ENCODE data around the gene LMBR1L.
"Not testable (repeated sequence)": the region's sequence is repeated elsewhere in the genome, so short reads cannot be mapped to it uniquely, and the experiment has no call there.

The LMBR1L gene

GRCh38 chr12:49130151-49131050, 19.8 kb upstream of the LMBR1L start:
- intact Hi-C loops (cut with micrococcal nuclease): loop anchor here (1.0 to 2.0 kb wide), 4 partner anchors 20 to 104 kb away; partner anchors contain the start of genes LMBR1L, RHEBL1 and TUBA1A
- Mint-ChIP-seq H3K9me3 (no peaks in the 10 kb centered on the region), H3K27ac (peak overlapping the region; percentile 100), H3K27me3 (no peaks in the 10 kb centered on the region), H3K36me3 (ENCODE audit: low read depth) (peaks cover 48% of the 10 kb centered on the region), H3K4me3 (peak overlapping the region; percentile 93), H3K4me1 (ENCODE audit: low read depth) (peaks cover 37% of the 10 kb centered on the region)

DNA sequence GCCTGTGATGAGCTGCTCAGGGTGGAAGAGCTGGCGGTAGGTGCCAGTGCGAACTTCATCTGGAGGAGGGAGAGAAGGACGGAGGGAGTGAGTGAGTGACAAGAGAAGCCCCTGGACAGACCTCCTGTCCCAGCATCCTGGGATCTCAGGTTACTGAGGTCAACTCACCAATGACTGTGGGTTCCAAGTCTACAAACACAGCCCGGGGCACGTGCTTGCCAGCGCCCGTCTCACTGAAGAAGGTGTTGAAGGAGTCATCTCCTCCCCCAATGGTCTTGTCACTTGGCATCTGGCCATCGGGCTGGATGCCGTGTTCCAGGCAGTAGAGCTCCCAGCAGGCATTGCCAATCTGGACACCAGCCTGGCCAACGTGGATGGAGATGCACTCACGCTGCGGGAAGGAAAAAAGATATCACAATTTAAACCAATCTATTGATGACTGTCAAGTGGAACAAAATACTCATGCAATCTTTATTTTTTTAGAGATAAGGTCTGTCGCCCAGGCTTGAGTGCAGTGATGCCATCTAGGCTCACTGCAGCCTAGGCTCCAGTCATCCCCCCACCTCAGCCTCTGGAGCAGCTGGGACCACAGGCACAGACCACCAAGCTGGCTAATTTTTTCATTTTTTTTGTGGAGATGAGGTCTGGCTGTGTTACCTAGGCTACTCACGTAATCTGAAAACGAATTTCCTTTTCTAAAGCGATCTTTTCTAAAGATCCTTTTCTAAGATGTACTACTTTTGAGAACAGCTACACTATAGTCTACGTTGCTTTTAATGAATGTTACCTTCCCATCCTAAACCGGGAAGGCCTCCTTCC, 18.9 kb upstream of the LMBR1L start:
- Mint-ChIP-seq H3K9me3 (no peaks in the 10 kb centered on the region), H3K4me3 (peak overlapping the region; percentile 93), H3K27me3 (no peaks in the 10 kb centered on the region), H3K36me3 (ENCODE audit: low read depth) (peaks cover 48% of the 10 kb centered on the region), H3K27ac (peak overlapping the region; percentile 100), H3K4me1 (ENCODE audit: low read depth) (peaks cover 37% of the 10 kb centered on the region)
- intact Hi-C loops (cut with micrococcal nuclease): loop anchor here (1.0 to 2.0 kb wide), 4 partner anchors 19 to 105 kb away; partner anchors contain the start of genes LMBR1L and TUBA1A

DNA sequence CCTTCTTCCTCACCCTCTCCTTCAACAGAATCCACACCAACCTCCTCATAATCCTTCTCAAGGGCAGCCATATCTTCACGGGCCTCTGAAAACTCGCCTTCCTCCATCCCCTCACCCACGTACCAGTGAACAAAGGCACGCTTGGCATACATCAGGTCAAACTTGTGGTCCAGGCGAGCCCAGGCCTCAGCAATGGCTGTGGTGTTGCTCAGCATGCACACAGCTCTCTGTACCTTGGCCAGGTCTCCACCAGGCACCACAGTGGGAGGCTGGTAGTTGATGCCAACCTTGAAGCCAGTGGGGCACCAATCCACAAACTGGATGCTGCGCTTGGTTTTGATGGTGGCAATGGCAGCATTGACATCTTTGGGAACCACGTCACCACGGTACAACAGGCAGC, 17.3 kb upstream of the LMBR1L start:
- intact Hi-C loops (cut with micrococcal nuclease): loop anchor here (2.0 kb wide), 1 partner anchor 51 kb away; no protein-coding TSS in a partner anchor
- not testable (repeated sequence) for H3K27me3 Mint-ChIP-seq, H3K27ac Mint-ChIP-seq, H3K9me3 Mint-ChIP-seq
- Mint-ChIP-seq H3K36me3 (ENCODE audit: low read depth) (peaks cover 48% of the 10 kb centered on the region), H3K4me3 (peak overlapping the region; percentile 26), H3K4me1 (ENCODE audit: low read depth) (peaks cover 28% of the 10 kb centered on the region)

DNA sequence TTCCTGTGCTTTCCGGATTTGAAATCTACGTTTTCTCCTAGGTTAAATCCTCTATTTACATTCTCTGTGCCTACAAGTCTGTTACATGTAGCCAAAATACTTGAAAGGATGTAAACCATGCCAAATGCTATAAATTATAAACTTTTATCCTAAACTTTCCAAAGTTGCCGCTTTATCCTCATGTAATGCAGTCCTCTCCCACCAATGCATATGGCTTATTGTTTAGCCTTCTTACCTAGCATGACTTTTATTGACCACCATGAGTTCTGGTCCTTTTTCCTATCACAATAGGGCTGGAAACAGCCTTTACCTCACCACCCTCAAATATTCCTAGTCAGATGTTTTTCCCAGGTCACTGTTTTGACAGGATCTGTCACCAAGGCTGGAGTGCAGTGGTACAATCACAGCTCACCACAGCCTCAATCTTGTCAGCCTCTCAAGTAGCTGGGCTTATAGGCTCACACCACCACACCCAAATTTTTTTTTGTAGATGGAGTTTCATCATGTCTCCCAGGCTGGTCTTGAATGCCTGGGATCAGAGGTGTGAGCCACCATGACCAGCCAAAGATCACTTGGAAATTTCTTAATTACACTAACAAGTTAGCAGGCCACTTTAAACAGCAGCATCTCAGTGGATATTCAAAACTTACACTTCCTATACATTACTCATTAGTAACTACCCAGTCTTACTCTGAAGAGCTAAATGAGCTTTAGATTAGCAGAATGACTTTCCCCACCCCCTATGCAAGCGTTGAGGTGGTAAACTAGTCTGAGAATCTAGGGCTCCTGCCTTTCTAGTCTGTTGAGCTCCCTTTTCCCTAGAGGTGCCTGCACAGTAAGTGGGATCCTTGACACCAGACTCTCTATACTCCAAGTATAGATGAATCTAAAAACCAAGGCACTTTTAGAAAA, 16.5 kb upstream of the LMBR1L start:
- Mint-ChIP-seq H3K4me1 (ENCODE audit: low read depth) (peaks cover 25% of the 10 kb centered on the region), H3K27me3 (no peaks in the 10 kb centered on the region), H3K4me3 (no peak overlapping the region), H3K36me3 (ENCODE audit: low read depth) (peaks cover 48% of the 10 kb centered on the region), H3K9me3 (no peaks in the 10 kb centered on the region), H3K27ac (no peak overlapping the region)
- intact Hi-C loops (cut with micrococcal nuclease): no loop called here

- H3K36me3 Mint-ChIP-seq (ENCODE audit: low read depth): no peaks in the 10 kb centered on the region
- H3K4me3 Mint-ChIP-seq: no peak overlapping the region
- intact Hi-C loops (cut with micrococcal nuclease): loop anchor here (1.0 kb wide), 1 partner anchor 33 kb away; no protein-coding TSS in a partner anchor
- no peak overlapping the region for H3K27ac Mint-ChIP-seq
- no peaks in the 10 kb centered on the region for H3K27me3 Mint-ChIP-seq
- H3K9me3 Mint-ChIP-seq: no peaks in the 10 kb centered on the region
- H3K4me1 Mint-ChIP-seq (ENCODE audit: low read depth): no peaks in the 10 kb centered on the region
These were observed 10.5 kb upstream of the LMBR1L start for GRCh38 chr12:49121047-49121696.

GRCh38 chr12:49111206-49111605, 559 bp upstream of the LMBR1L start:
- intact Hi-C loops (cut with micrococcal nuclease): no loop called here
- H3K36me3 Mint-ChIP-seq (ENCODE audit: low read depth): peaks cover 13% of the 10 kb centered on the region

GRCh38 chr12:49109641-49110463, 795 bp downstream of the LMBR1L start:
- Mint-ChIP-seq H3K27me3 (no peaks in the 10 kb centered on the region), H3K9me3 (no peaks in the 10 kb centered on the region), H3K36me3 (ENCODE audit: low read depth) (peaks cover 25% of the 10 kb centered on the region), H3K4me1 (ENCODE audit: low read depth) (peaks cover 55% of the 10 kb centered on the region), H3K4me3 (peak overlapping the region; percentile 85), H3K27ac (peak overlapping the region; percentile 94)
- intact Hi-C loops (cut with micrococcal nuclease): loop anchor here (1.0 kb wide), 1 partner anchor 20 kb away; no protein-coding TSS in a partner anchor

More at GRCh38 chr12:49111206-49111605, 559 bp upstream of the LMBR1L start:
- peak overlapping the region; percentile 85 for H3K4me3 Mint-ChIP-seq
- no peaks in the 10 kb centered on the region for H3K9me3 Mint-ChIP-seq
- H3K27me3 Mint-ChIP-seq: no peaks in the 10 kb centered on the region
- H3K4me1 Mint-ChIP-seq (ENCODE audit: low read depth): peaks cover 42% of the 10 kb centered on the region
- peak overlapping the region; percentile 94 for H3K27ac Mint-ChIP-seq

GRCh38 chr12:49108958-49109404, 1.7 kb downstream of the LMBR1L start:
- Mint-ChIP-seq H3K9me3 (no peaks in the 10 kb centered on the region), H3K27ac (peak overlapping the region; percentile 94)

GRCh38 chr12:49105504-49106084, 5.1 kb downstream of the LMBR1L start:
- no peak overlapping the region for H3K4me3 Mint-ChIP-seq
- no peaks in the 10 kb centered on the region for H3K27me3 Mint-ChIP-seq
- intact Hi-C loops (cut with micrococcal nuclease): no loop called here
- H3K27ac Mint-ChIP-seq: peak overlapping the region; percentile 46
- H3K4me1 Mint-ChIP-seq (ENCODE audit: low read depth): peaks cover 60% of the 10 kb centered on the region
- H3K9me3 Mint-ChIP-seq: no peaks in the 10 kb centered on the region
- peaks cover 66% of the 10 kb centered on the region for H3K36me3 Mint-ChIP-seq (ENCODE audit: low read depth)

More at GRCh38 chr12:49108958-49109404, 1.7 kb downstream of the LMBR1L start:
- H3K27me3 Mint-ChIP-seq: no peaks in the 10 kb centered on the region
- peaks cover 64% of the 10 kb centered on the region for H3K4me1 Mint-ChIP-seq (ENCODE audit: low read depth)
- peaks cover 33% of the 10 kb centered on the region for H3K36me3 Mint-ChIP-seq (ENCODE audit: low read depth)
- peak overlapping the region; percentile 85 for H3K4me3 Mint-ChIP-seq
- intact Hi-C loops (cut with micrococcal nuclease): no loop called here

- Mint-ChIP-seq H3K27me3 (no peaks in the 10 kb centered on the region), H3K27ac (no peak overlapping the region), H3K4me1 (ENCODE audit: low read depth) (peaks cover 57% of the 10 kb centered on the region), H3K36me3 (ENCODE audit: low read depth) (peaks cover 68% of the 10 kb centered on the region), H3K4me3 (no peak overlapping the region), H3K9me3 (no peaks in the 10 kb centered on the region)
- intact Hi-C loops (cut with micrococcal nuclease): no loop called here
These were observed 5.8 kb downstream of the LMBR1L start for GRCh38 chr12:49104822-49105221.

GRCh38 chr12:49100380-49100779, 10.3 kb downstream of the LMBR1L start:
- Mint-ChIP-seq H3K4me1 (ENCODE audit: low read depth) (peaks cover 18% of the 10 kb centered on the region), H3K4me3 (no peak overlapping the region), H3K27me3 (peaks cover 15% of the 10 kb centered on the region), H3K36me3 (ENCODE audit: low read depth) (peaks cover 98% of the 10 kb centered on the region), H3K27ac (no peak overlapping the region), H3K9me3 (no peaks in the 10 kb centered on the region)
- intact Hi-C loops (cut with micrococcal nuclease): no loop called here

- intact Hi-C loops (cut with micrococcal nuclease): loop anchor here (2.0 kb wide), 1 partner anchor 34 kb away; no protein-coding TSS in a partner anchor
- Mint-ChIP-seq H3K4me3 (no peak overlapping the region), H3K27ac (no peak overlapping the region), H3K9me3 (no peaks in the 10 kb centered on the region), H3K4me1 (ENCODE audit: low read depth) (peaks cover 18% of the 10 kb centered on the region), H3K36me3 (ENCODE audit: low read depth) (peaks cover 85% of the 10 kb centered on the region), H3K27me3 (peaks cover 31% of the 10 kb centered on the region)
These were observed 11.9 kb downstream of the LMBR1L start for GRCh38 chr12:49098703-49099102.

Data from dendritic cell treated with granulocyte-macrophage colony-stimulating factor and Interleukin-4, amounts not matched to agents 40 ng/mL and 50 ng/mL, for 4 days (primary cell).